ENCODE measurements around the gene THSD4.
A peak's percentile ranks its signal among the peaks of the same experiment; 100 is the strongest.
"Not testable (repeated sequence)": the region's sequence is repeated elsewhere in the genome, so short reads cannot be mapped to it uniquely, and the experiment has no call there.

The THSD4 gene

GRCh38 chr15:71397377-71397776, 282.1 kb downstream of the THSD4 start:
- no peak overlapping the region for H3K4me3 ChIP-seq (ENCODE audit: control insufficient read depth, low read depth, low read length)
- TF ChIP-seq CTCF (conservative IDR thresholded peaks at IDR 0.05; ENCODE audit: control insufficient read depth, insufficient read depth, low read depth, low read length), result no peak
- peak; percentile 69 for DNase-seq (ENCODE audit: low read depth)

- TF ChIP-seq CTCF (conservative IDR thresholded peaks at IDR 0.05; ENCODE audit: control insufficient read depth, insufficient read depth, low read depth, low read length), result no peak
- peak; percentile 14 for DNase-seq (ENCODE audit: low read depth)
- no peak overlapping the region for H3K4me3 ChIP-seq (ENCODE audit: control insufficient read depth, low read depth, low read length)
Measured at GRCh38 chr15:71400294-71400693, 285.0 kb downstream of the THSD4 start.

- DNase-seq (ENCODE audit: low read depth); H3K4me3 ChIP-seq (ENCODE audit: control insufficient read depth, low read depth, low read length): not testable (repeated sequence)
Measured at GRCh38 chr15:71401728-71402127, 286.5 kb downstream of the THSD4 start.

- TF ChIP-seq CTCF (conservative IDR thresholded peaks at IDR 0.05; ENCODE audit: control insufficient read depth, insufficient read depth, low read depth, low read length), result no peak
- H3K4me3 ChIP-seq (ENCODE audit: control insufficient read depth, low read depth, low read length), result no peak overlapping the region
- DNase-seq (ENCODE audit: low read depth), result no peak
Measured at GRCh38 chr15:71409541-71409940, 294.3 kb downstream of the THSD4 start.

GRCh38 chr15:71410347-71410746, 295.1 kb downstream of the THSD4 start:
- no peak overlapping the region for H3K4me3 ChIP-seq (ENCODE audit: control insufficient read depth, low read depth, low read length)
- no peak for TF ChIP-seq CTCF (conservative IDR thresholded peaks at IDR 0.05; ENCODE audit: control insufficient read depth, insufficient read depth, low read depth, low read length)
- no peak for DNase-seq (ENCODE audit: low read depth)

GRCh38 chr15:71411538-71412482, 296.5 kb downstream of the THSD4 start:
- DNase-seq (ENCODE audit: low read depth), result no peak
- H3K4me3 ChIP-seq (ENCODE audit: control insufficient read depth, low read depth, low read length), result no peak overlapping the region
- TF ChIP-seq CTCF (conservative IDR thresholded peaks at IDR 0.05; ENCODE audit: control insufficient read depth, insufficient read depth, low read depth, low read length), result no peak

- no peak overlapping the region for H3K4me3 ChIP-seq (ENCODE audit: control insufficient read depth, low read depth, low read length)
- no peak for DNase-seq (ENCODE audit: low read depth)
- no peak for TF ChIP-seq CTCF (conservative IDR thresholded peaks at IDR 0.05; ENCODE audit: control insufficient read depth, insufficient read depth, low read depth, low read length)
Measured at GRCh38 chr15:71413419-71413818, 298.1 kb downstream of the THSD4 start.
